Colonic mucosa (tissue), 4 donors: ENCODE data around the gene MED15. TPM values are rescaled to one million over a fixed set of nuclear protein-coding genes. Genes with fewer than 3 reads are reported as not detected.
A peak's percentile ranks its signal among the peaks of the same experiment; 100 is the strongest.

Experiments used
- DNase-seq: peaks from one replicate; pipeline ENCODE4 v3.0.0-alpha.2; 2020
- H3K27ac ChIP-seq: fragments of 200-600 bp; one replicate; pipeline ENCODE4 v1.8.0; 2021
- H3K27me3 ChIP-seq: fragments of 200-600 bp; one replicate; pipeline ENCODE4 v1.8.0; 2021
- H3K36me3 ChIP-seq: fragments of 200-600 bp; one replicate; pipeline ENCODE4 v1.8.0; 2021
- H3K4me1 ChIP-seq: fragments of 200-600 bp; one replicate; pipeline ENCODE4 v1.8.0; 2021; ENCODE audit warnings: mild to moderate bottlenecking
- H3K4me3 ChIP-seq: fragments of 200-600 bp; one replicate; pipeline ENCODE4 v1.8.0; 2021
- H3K9ac ChIP-seq, 2 donors: one replicate each; pipeline ENCODE4 v1.7.0; 2013; ENCODE audit warnings: control low read depth in 2 of 2, low read depth in 2 of 2, low read length in 2 of 2
- H3K9me3 ChIP-seq: fragments of 200-600 bp; one replicate; pipeline ENCODE4 v1.8.0; 2021
- CTCF ChIP-seq: fragments of 200-600 bp; IDR thresholded peaks from one replicate; pipeline ENCODE4 v1.8.0; 2022; ENCODE audit warnings: antibody characterized with exemption, mild to moderate bottlenecking
- intact Hi-C: fragments of 100-400 bp; cut with DNase I; formaldehyde crosslinking; loops from one replicate; pipeline ENCODE4 v1.14.1; 2022
- total RNA-seq, 2 donors: library from RNA; stranded (reverse); fragmentation: NEBNext Ultra II Directional in 1 of 2; extraction: Animal tissue kit (Norgen Biotek cat#: 25700) in 1 of 2; gene quantifications; one replicate each; pipeline ENCODE4 v1.2.1, GENCODE V29; 2021
- donor health status: healthy.
- donor health status: DM: no; HTN: no; CAD: no.
- donor health status: DM: no; HTN: no; CAD: no.

MED15 gene
- total RNA-seq, 2 donors from 2014 or later, result 93.1 to 102 TPM

GRCh38 chr22:20550057-20550817, 42.8 kb downstream of the MED15 start:
- Histone ChIP-seq H3K4me3 (no peak overlapping the region), H3K36me3 (peaks cover 7% of the 10 kb centered on the region), H3K9me3 (no peaks in the 10 kb centered on the region), H3K27me3 (no peaks in the 10 kb centered on the region), H3K9ac (peak overlapping the region; percentile 49 to 54), H3K27ac (peak overlapping the region; percentile 78), H3K4me1 (peaks cover 13% of the 10 kb centered on the region)
- intact Hi-C loops, result no loop called here
- no peak for DNase-seq
- TF ChIP-seq CTCF, result no peak

GRCh38 chr22:20550851-20551744, 43.7 kb downstream of the MED15 start:
- H3K4me3 ChIP-seq, result no peak overlapping the region

GRCh38 chr22:20551805-20552442, 44.5 kb downstream of the MED15 start:
- Histone ChIP-seq H3K36me3 (peaks cover 7% of the 10 kb centered on the region), H3K9me3 (no peaks in the 10 kb centered on the region), H3K9ac (peak overlapping the region; percentile 28 to 68), H3K27me3 (no peaks in the 10 kb centered on the region), H3K4me3 (no peak overlapping the region), H3K27ac (peak overlapping the region; percentile 78), H3K4me1 (peaks cover 13% of the 10 kb centered on the region)
- TF ChIP-seq CTCF, result no peak
- intact Hi-C loops, result no loop called here
- DNase-seq, result no peak

More at GRCh38 chr22:20550851-20551744, 43.7 kb downstream of the MED15 start:
- Histone ChIP-seq H3K27me3 (no peaks in the 10 kb centered on the region), H3K36me3 (peaks cover 7% of the 10 kb centered on the region), H3K4me1 (peaks cover 13% of the 10 kb centered on the region), H3K27ac (peak overlapping the region; percentile 78), H3K9ac (peak overlapping the region; percentile 49 to 54), H3K9me3 (no peaks in the 10 kb centered on the region)
- intact Hi-C loops, result no loop called here
- TF ChIP-seq CTCF, result no peak
- DNase-seq, result no peak

- H3K4me1 ChIP-seq, result peaks cover 13% of the 10 kb centered on the region
- no peak for TF ChIP-seq CTCF
- no peaks in the 10 kb centered on the region for H3K9me3 ChIP-seq
- H3K27me3 ChIP-seq, result no peaks in the 10 kb centered on the region
- H3K27ac ChIP-seq, result peak overlapping the region; percentile 78
- intact Hi-C loops, result no loop called here
- peak overlapping the region; percentile 28 to 68 for H3K9ac ChIP-seq
- no peak overlapping the region for H3K4me3 ChIP-seq
- peak; percentile 49 for DNase-seq
- peaks cover 7% of the 10 kb centered on the region for H3K36me3 ChIP-seq
Measured at GRCh38 chr22:20552443-20553401, 45.3 kb downstream of the MED15 start.
